Heart right ventricle (tissue), 16 donors: ENCODE results near the gene ZNF205. TPM values are rescaled to one million over a fixed set of nuclear protein-coding genes. Genes with fewer than 3 reads are reported as not detected.
A peak's percentile ranks its signal among the peaks of the same experiment; 100 is the strongest.

ENCODE experiments used
- ATAC-seq, 8 donors: fragments of 200-7000 bp; cut with Tn5 transposase; one replicate each; pipeline ENCODE4 v1.9.1; 2020; ENCODE audit warnings: mild to moderate bottlenecking in 8 of 8, moderate library complexity in 8 of 8, moderate number of reproducible peaks in 1 of 8
- DNase-seq, 2 donors: peaks; one replicate each; pipeline ENCODE4 v3.0.0-alpha.2; 2020
- H3K27ac ChIP-seq, 10 donors: fragments of 200-600 bp; sonication (generic) in 2 of 10; one replicate each; pipeline versions ENCODE4 v1.5.0 to v1.8.0; 2020 to 2022; ENCODE audit warnings: mild to moderate bottlenecking in 3 of 10
- H3K27me3 ChIP-seq, 7 donors: fragments of 200-600 bp; one replicate each; pipeline ENCODE4 v1.8.0; 2021 to 2022; ENCODE audit warnings: mild to moderate bottlenecking in 2 of 7
- H3K36me3 ChIP-seq, 9 donors: fragments of 200-600 bp; sonication (generic) in 1 of 9; one replicate each; pipeline versions ENCODE4 v1.5.0 to v1.8.0; 2020 to 2022; ENCODE audit warnings: mild to moderate bottlenecking in 2 of 9
- H3K4me1 ChIP-seq, 9 donors: fragments of 200-600 bp; sonication (generic) in 1 of 9; one replicate each; pipeline versions ENCODE4 v1.5.0 to v1.8.0; 2020 to 2022; ENCODE audit warnings: mild to moderate bottlenecking in 4 of 9
- H3K4me3 ChIP-seq, 10 donors: fragments of 200-600 bp; sonication (generic) in 2 of 10; one replicate each; pipeline versions ENCODE4 v1.5.0 to v1.8.0; 2020 to 2022; ENCODE audit warnings: mild to moderate bottlenecking in 7 of 10, moderate library complexity in 2 of 10
- H3K9me3 ChIP-seq, 11 donors: fragments of 200-600 bp in 10 of 11; sonication (generic) in 2 of 11; one replicate each; pipeline versions ENCODE4 v1.5.0 to v1.8.0; 2013 to 2022; ENCODE audit warnings: mild to moderate bottlenecking in 2 of 11, control low read depth in 1 of 11, moderate library complexity in 1 of 11
- CTCF ChIP-seq, 9 donors: fragments of 200-600 bp; sonication (generic) in 2 of 9; IDR thresholded peaks; one replicate each; pipeline versions ENCODE4 v1.5.0 to v1.8.0; 2021 to 2022; ENCODE audit warnings: antibody characterized with exemption in 9 of 9, mild to moderate bottlenecking in 5 of 9, moderate library complexity in 1 of 9
- WGBS, 2 donors: extraction: QIAGEN DNeasy Blood & Tissue Kit; methylation state at CpG; one replicate each; pipeline ENCODE4 v1.1.7; 2013; ENCODE audit warnings: inconsistent platforms in 1 of 2; 5-methylcytosine and 5-hydroxymethylcytosine counted together
- intact Hi-C, 10 donors: fragments of 100-400 bp; cut with DNase I; formaldehyde crosslinking; loops; one replicate each; pipeline versions ENCODE4 v1.11.1 to v1.14.2; 2022
- polyA plus RNA-seq, 2 donors: library from polyadenylated mRNA; stranded (reverse); fragments of 200-250 nt; gene quantifications; one replicate each; pipeline ENCODE4 v1.2.3, GENCODE V29; 2013
- total RNA-seq, 10 donors: library from RNA; stranded (reverse); fragmentation: NEBNext Ultra II Directional in 3 of 10; extraction: Animal tissue kit (Norgen Biotek cat#: 25700) in 3 of 10; gene quantifications; one replicate each; pipeline versions ENCODE4 v1.2.1 to v1.2.4, GENCODE V29; 2021 to 2023
- donor health status: Arrhythmogenic right ventricular cardiomyopathy.
- donor health status: ischemic (EF 13 %, LVEDD 7.1; RV severe dilation, severe dysfunction).
- donor health status: healthy with polysubstance abuse.
- donor health status: DM: no; HTN: yes; CAD: no.
- donor health status: DM: no; HTN: no; CAD: no.
- donor health status: ischemic (EF 25% LVEDD 6.9; RV normal size, moderate dysfunction).
- donor health status: ischemic (EF 25% LVEDD 5.7; RV mildly dilated, moderate dysfunction).
- donor health status: healthy.
- donor health status: DM: yes; HTN: yes; CAD: no.
- donor health status: Ischemic cardiomyopathy.
- donor health status: ischemic (EF 35%, LVEDD 5.7; RV mildly dilated, moderate dysfunction).
- donor health status: nonischemic (EF 11% LVEDD 7.7; RV severe dilation, severe dysfunction).
- donor health status: DM: yes; HTN: yes; CAD: no.
- donor health status: PGD.
- donor health status: ischemic (EF 29% LVEDD 5.4; RV normal size, mild dysfunction).
- donor health status: nonischemic (EF 23%, LVEDD 6.1; RV moderate dilation, normal function).

ZNF205 gene
- total and polyA plus RNA-seq, 12 donors, result 5.8 to 26.9 (median 8.0) TPM

GRCh38 chr16:3099395-3099731 lies 13.0 kb upstream of the ZNF205 start:
- intact Hi-C loops, result loop anchor here in 4 of 10 donors (5.0 to 10.0 kb wide), 3 partner anchors 37 to 65 kb away; no protein-coding TSS in a partner anchor
- 51 to 60% methylated on average over 5 of the region's 5 CpGs for WGBS, 2 donors
- H3K4me1 ChIP-seq, result peaks cover 6 to 55% (median 34%) of the 10 kb centered on the region in 9 donors
- peak overlapping the region in 2 of 10 donors; percentile 23 to 43 for H3K4me3 ChIP-seq
- DNase-seq (no peak), ATAC-seq (no peak)
- H3K36me3 ChIP-seq, result no peaks in the 10 kb centered on the region
- peak overlapping the region in 8 of 10 donors; percentile 3 to 90 (median 54) for H3K27ac ChIP-seq
- H3K9me3 ChIP-seq, result no peaks in the 10 kb centered on the region
- H3K27me3 ChIP-seq, result peaks cover 0 to 4% (median 0%) of the 10 kb centered on the region in 7 donors
- no peak for TF ChIP-seq CTCF (IDR thresholded peaks at IDR 0.05)

- ATAC-seq (peak; percentile 89 to 95 (median 94)), DNase-seq (peak; percentile 93 to 94)
- WGBS, 2 donors, result 3 to 4% methylated on average over 38 to 39 of the region's 39 CpGs
- peaks cover 0 to 4% (median 0%) of the 10 kb centered on the region in 7 donors for H3K27me3 ChIP-seq
- peak overlapping the region in 9 of 10 donors; percentile 49 to 90 (median 82) for H3K27ac ChIP-seq
- no peaks in the 10 kb centered on the region for H3K9me3 ChIP-seq
- intact Hi-C loops, result loop anchor here in 5 of 10 donors (5.0 to 10.0 kb wide), 4 partner anchors 33 to 65 kb away; partner anchors contain the start of gene IL32 (in 1 of the 5)
- TF ChIP-seq CTCF (IDR thresholded peaks at IDR 0.05), result no peak
- H3K36me3 ChIP-seq, result no peaks in the 10 kb centered on the region
- H3K4me1 ChIP-seq, result peaks cover 6 to 55% (median 34%) of the 10 kb centered on the region in 9 donors
- H3K4me3 ChIP-seq, result peak overlapping the region in 6 of 10 donors; percentile 11 to 43 (median 35)
These were observed 12.5 kb upstream of the ZNF205 start for GRCh38 chr16:3099732-3100499.

GRCh38 chr16:3101018-3101840 lies 11.2 kb upstream of the ZNF205 start:
- WGBS, 2 donors, result 56 to 59% methylated on average over 29 of the region's 29 CpGs
- H3K27me3 ChIP-seq, result peaks cover 0 to 4% (median 0%) of the 10 kb centered on the region in 7 donors
- intact Hi-C loops, result loop anchor here in 2 of 10 donors (5.0 to 10.0 kb wide), 3 partner anchors 34 to 64 kb away; partner anchors contain the start of gene IL32 (in 1 of the 2)
- peak; percentile 25 to 61 (median 49) for TF ChIP-seq CTCF (IDR thresholded peaks at IDR 0.05)
- H3K4me1 ChIP-seq, result peaks cover 6 to 59% (median 43%) of the 10 kb centered on the region in 9 donors
- H3K27ac ChIP-seq, result peak overlapping the region; percentile 63 to 90 (median 84)
- no peak for DNase-seq
- H3K36me3 ChIP-seq, result no peaks in the 10 kb centered on the region
- ATAC-seq, result no peak
- H3K4me3 ChIP-seq, result peak overlapping the region in 5 of 10 donors; percentile 1 to 32 (median 14)
- H3K9me3 ChIP-seq, result no peaks in the 10 kb centered on the region
